GM10248 (cell line): ENCODE data around the gene UBXN1.
"Not testable (repeated sequence)": the region's sequence is repeated elsewhere in the genome, so short reads cannot be mapped to it uniquely, and the experiment has no call there.

Experiments used
- CTCF ChIA-PET: fragments of 300-600 bp; sonication (Branson Sonifier 250); formaldehyde crosslinking; extraction: SDS; loops from one replicate; lab custom pipeline; 2021; ENCODE audit warnings: antibody characterized with exemption; lab: Yijun Ruan, JAX
- POLR2A ChIA-PET: fragments of 350-650 bp; sonication (Branson Sonifier 250); formaldehyde crosslinking; extraction: SDS; loops from one replicate; lab custom pipeline; 2020; ENCODE audit warnings: antibody characterized with exemption; lab: Yijun Ruan, JAX
- DNase-seq: peaks from one replicate; pipeline ENCODE4 v3.0.0; 2012; ENCODE audit errors: extremely low spot score
- TF ChIP-seq, protein P1 (sequence below): IDR thresholded peaks from 2 replicates; pipeline ENCODE4 v1.5.1; 2012; ENCODE audit warnings: mild to moderate bottlenecking, low read depth; ENCODE audit errors: extremely low read depth, missing control alignments, control extremely low read depth

The UBXN1 gene

DNA sequence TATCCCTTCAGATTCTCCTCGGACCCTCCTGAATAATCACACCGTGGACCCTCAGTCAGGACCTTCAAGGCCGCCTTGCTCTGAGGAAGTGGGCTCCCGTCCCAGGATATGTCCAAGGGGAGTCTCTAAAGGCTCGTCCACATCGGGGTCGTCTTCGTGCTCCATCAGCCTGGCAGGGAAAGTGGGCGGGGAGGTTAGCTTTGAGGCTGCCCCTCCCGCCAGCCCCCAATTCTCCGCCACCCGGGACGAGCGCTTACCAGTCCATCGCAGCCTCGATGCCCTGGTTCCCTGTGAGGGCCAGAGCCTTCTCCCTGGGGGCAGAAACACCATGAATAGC lies 472 bp downstream of the UBXN1 start:
- CTCF ChIA-PET: interaction anchor here (1.0 kb wide), 1 partner anchor 254 kb away, joined by 3 read pairs; no protein-coding TSS in a partner anchor
- TF ChIP-seq, protein P1, sequence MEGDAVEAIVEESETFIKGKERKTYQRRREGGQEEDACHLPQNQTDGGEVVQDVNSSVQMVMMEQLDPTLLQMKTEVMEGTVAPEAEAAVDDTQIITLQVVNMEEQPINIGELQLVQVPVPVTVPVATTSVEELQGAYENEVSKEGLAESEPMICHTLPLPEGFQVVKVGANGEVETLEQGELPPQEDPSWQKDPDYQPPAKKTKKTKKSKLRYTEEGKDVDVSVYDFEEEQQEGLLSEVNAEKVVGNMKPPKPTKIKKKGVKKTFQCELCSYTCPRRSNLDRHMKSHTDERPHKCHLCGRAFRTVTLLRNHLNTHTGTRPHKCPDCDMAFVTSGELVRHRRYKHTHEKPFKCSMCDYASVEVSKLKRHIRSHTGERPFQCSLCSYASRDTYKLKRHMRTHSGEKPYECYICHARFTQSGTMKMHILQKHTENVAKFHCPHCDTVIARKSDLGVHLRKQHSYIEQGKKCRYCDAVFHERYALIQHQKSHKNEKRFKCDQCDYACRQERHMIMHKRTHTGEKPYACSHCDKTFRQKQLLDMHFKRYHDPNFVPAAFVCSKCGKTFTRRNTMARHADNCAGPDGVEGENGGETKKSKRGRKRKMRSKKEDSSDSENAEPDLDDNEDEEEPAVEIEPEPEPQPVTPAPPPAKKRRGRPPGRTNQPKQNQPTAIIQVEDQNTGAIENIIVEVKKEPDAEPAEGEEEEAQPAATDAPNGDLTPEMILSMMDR: no peak
- POLR2A ChIA-PET: interaction anchor here (0.5 to 9.8 kb wide), 2 partner anchors 10 to 13 kb away, joined by 10 to 95 read pairs; partner anchors contain the start of genes C11orf98 and CSKMT
- no peak for DNase-seq

DNA sequence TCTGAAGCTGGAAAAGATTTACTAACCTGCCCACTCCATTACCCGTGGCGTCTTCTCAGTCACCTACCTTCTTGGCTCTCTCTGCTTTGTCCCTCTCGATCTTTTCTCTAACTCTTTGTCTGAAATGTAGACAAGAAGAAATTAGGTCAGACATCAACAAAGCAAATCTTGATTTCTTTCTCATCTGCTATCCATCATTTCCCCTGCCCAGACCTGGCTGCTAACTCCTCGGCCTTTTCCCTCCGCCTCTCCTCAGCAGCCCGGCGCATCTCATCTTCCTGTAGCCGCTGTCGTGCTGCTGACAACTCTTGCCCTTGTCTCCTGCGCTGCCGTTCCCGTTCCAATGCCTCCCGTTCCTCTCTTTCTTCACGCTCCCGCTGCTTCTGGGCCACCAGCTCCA lies 1.2 kb downstream of the UBXN1 start:
- CTCF ChIA-PET: interaction anchor here (1.3 to 2.4 kb wide), 4 partner anchors 11 to 25 kb away, joined by 3 to 8 read pairs (median 8); partner anchors contain the start of genes C11orf98, CSKMT and INTS5
- TF ChIP-seq, protein P1: no peak
- POLR2A ChIA-PET: interaction anchor here (0.7 to 9.8 kb wide), 2 partner anchors 12 to 207 kb away, joined by 7 to 95 read pairs; partner anchors contain the start of genes C11orf98 and CSKMT
- DNase-seq: no peak

DNA sequence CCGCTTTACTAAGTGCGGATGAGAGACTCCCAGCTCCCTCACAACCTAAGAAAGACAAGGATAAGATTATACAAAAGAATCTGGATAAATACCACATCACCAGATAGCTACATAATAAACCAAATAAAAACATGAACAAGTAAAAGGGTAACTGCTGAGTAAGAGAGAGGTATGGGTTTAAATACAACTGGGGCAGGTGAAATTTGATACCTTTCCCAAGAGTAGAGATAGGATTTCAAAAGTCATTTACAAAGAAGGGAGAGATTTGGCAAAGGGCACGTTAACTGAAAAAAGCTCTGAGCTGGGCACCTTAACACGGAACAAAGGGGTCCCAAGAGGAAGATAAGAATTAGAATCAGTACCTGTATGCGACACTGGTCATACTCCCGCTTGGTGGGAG lies 1.7 kb downstream of the UBXN1 start:
- ChIA-PET POLR2A (interaction anchor here (0.7 to 9.8 kb wide), 2 partner anchors 11 to 207 kb away, joined by 7 to 95 read pairs; partner anchors contain the start of genes C11orf98 and CSKMT), CTCF (interaction anchor here (1.2 to 2.4 kb wide), 5 partner anchors 10 to 24 kb away, joined by 3 to 8 read pairs (median 8); partner anchors contain the start of genes C11orf98, CSKMT and INTS5)

DNA sequence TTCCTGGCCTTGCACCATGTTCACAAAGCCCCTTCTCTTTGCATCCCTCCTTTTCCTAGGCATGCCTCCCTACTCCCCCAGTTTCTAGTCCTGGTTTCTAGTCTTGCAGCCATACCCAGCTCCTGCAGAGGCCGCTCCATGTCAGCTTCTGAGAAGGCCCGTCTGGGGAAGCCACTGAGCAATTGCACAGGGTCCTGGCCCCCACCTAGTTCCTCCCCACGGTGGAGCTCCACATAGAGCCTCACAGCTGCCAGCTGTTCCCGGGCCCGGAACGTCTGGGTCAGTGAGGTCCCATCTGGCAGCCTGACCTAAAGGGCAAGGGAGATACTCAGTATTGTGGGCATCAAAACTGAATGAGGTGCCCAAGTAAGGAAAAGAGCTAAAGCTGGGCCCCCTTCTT lies 2.2 kb downstream of the UBXN1 start:
- POLR2A ChIA-PET: interaction anchor here (9.8 kb wide), 1 partner anchor 11 kb away, joined by 95 read pairs; the partner anchor contains the start of genes C11orf98 and CSKMT
- DNase-seq: no peak
- CTCF ChIA-PET: interaction anchor here (1.2 to 2.4 kb wide), 5 partner anchors 10 to 24 kb away, joined by 3 to 8 read pairs (median 8); partner anchors contain the start of genes C11orf98, CSKMT and INTS5
- TF ChIP-seq, protein P1: no peak

More for the DNA sequence above, 1.7 kb downstream of the UBXN1 start:
- TF ChIP-seq, protein P1: no peak
- DNase-seq: no peak

DNA sequence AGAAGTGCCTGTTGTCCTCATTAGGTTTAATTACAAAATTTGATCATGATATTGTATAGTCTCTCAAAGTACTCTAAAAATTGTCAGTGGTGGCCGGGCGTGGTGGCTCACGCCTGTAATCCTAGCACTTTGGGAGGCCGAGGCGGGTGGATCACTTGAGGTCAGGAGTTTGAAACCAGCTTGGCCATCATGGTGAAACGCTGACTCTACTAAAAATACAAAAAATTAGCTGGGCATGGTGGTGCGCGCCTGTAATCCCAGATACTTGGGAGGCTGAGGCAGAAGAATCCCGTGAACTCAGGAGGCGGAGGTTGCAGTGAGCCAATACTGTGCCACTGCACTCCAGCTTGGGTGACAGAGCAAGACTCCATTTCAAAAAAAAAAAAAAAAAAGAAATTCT lies 3.5 kb downstream of the UBXN1 start:
- CTCF ChIA-PET: interaction anchor here (2.2 to 2.4 kb wide), 2 partner anchors 8 to 10 kb away, joined by 8 read pairs; partner anchors contain the start of genes C11orf98 and CSKMT

DNA sequence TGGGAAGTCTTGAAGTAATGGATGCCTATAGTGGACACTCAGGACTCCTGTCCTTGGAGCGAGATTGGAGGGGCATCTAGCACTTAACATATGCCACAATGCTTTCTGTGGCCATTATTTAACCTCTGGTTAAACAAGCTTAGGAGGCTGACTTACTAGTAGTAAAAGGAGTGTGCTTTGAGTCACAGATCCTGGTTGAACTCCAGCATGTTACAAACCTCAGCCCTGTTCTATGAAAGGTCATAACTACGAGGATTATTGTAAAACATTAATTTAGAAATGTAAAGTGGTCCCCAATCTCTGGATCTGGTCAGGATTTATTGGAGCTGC lies 5.7 kb downstream of the UBXN1 start:
- POLR2A ChIA-PET: interaction anchor here (1.5 to 9.8 kb wide), 2 partner anchors 7 to 99 kb away, joined by 4 to 95 read pairs; partner anchors contain the start of genes C11orf98, CSKMT and EEF1G
- TF ChIP-seq, protein P1: no peak
- CTCF ChIA-PET: interaction anchor here (1.3 to 5.1 kb wide), 3 partner anchors 8 to 61 kb away, joined by 4 to 34 read pairs (median 7); partner anchors contain the start of genes C11orf98 and CSKMT
- no peak for DNase-seq

More for the DNA sequence above, 3.5 kb downstream of the UBXN1 start:
- DNase-seq: not testable (repeated sequence)
- POLR2A ChIA-PET: interaction anchor here (0.6 to 9.8 kb wide), 3 partner anchors 10 to 74 kb away, joined by 6 to 95 read pairs (median 6); partner anchors contain the start of genes C11orf98, CSKMT and MTA2
